ENCODE data around the gene EXOSC9. TPM values are rescaled to one million over a fixed set of nuclear protein-coding genes. Genes with fewer than 3 reads are reported as not detected.

Gene EXOSC9
- total and polyA plus RNA-seq, 4 donors = 5.3 to 20.0 (median 10.0) TPM

GRCh38 chr4:121786221-121786620 is 14.9 kb upstream of the EXOSC9 start:
- TF ChIP-seq CTCF (IDR thresholded peaks at IDR 0.05; ENCODE audit: low read depth, low read length, missing input control) (no peak), FOXA1 (IDR thresholded peaks at IDR 0.05) (no peak), JUND (IDR thresholded peaks at IDR 0.05) (no peak), REST (IDR thresholded peaks at IDR 0.05) (no peak), RAD21 (IDR thresholded peaks at IDR 0.05) (no peak), EGR1 (IDR thresholded peaks at IDR 0.05; ENCODE audit: low read depth in 2 of 2) (no peak), FOXA2 (IDR thresholded peaks at IDR 0.05) (no peak), YY1 (IDR thresholded peaks at IDR 0.05) (no peak), TAF1 (conservative IDR thresholded peaks at IDR 0.05) (no peak), NR2F2 (IDR thresholded peaks at IDR 0.05) (no peak), SP1 (IDR thresholded peaks at IDR 0.05) (no peak), HNF4A (conservative IDR thresholded peaks at IDR 0.05) (no peak), MAX (IDR thresholded peaks at IDR 0.05) (no peak)
- no peaks in the 10 kb centered on the region for H3K27me3 ChIP-seq (ENCODE audit: control insufficient read depth in 4 of 4, insufficient read depth in 4 of 4, low read length in 3 of 4)
- H3K36me3 ChIP-seq (ENCODE audit: control insufficient read depth in 4 of 4, insufficient read depth in 3 of 4, low read depth in 1 of 4, low read length in 3 of 4) = no peaks in the 10 kb centered on the region
- peaks cover 0 to 6% (median 2%) of the 10 kb centered on the region in 4 donors for H3K9me3 ChIP-seq (ENCODE audit: control insufficient read depth in 4 of 4, low read length in 3 of 4)
- H3K4me3 ChIP-seq (ENCODE audit: low read depth in 1 of 3, low read length in 3 of 3) = no peak overlapping the region
- H3K9ac ChIP-seq (ENCODE audit: low read depth in 1 of 2, low read length in 2 of 2) = no peak overlapping the region
- H3K27ac ChIP-seq (ENCODE audit: low read depth in 1 of 2, low read length in 2 of 2) = no peak overlapping the region
- H3K4me1 ChIP-seq (ENCODE audit: control insufficient read depth in 4 of 4, insufficient read depth in 4 of 4, low read length in 3 of 4) = no peaks in the 10 kb centered on the region
- 76% methylated on average over 2 of the region's 2 CpGs for WGBS
- no peak for DNase-seq (ENCODE audit: low spot score)

GRCh38 chr4:121788896-121789295 is 12.2 kb upstream of the EXOSC9 start:
- Histone ChIP-seq H3K9me3 (ENCODE audit: control insufficient read depth in 4 of 4, low read length in 3 of 4) (peaks cover 0 to 6% (median 2%) of the 10 kb centered on the region in 4 donors), H3K9ac (ENCODE audit: low read depth in 1 of 2, low read length in 2 of 2) (no peak overlapping the region), H3K4me3 (ENCODE audit: low read depth in 1 of 3, low read length in 3 of 3) (no peak overlapping the region), H3K4me1 (ENCODE audit: control insufficient read depth in 4 of 4, insufficient read depth in 4 of 4, low read length in 3 of 4) (no peaks in the 10 kb centered on the region), H3K27ac (ENCODE audit: low read depth in 1 of 2, low read length in 2 of 2) (no peak overlapping the region), H3K27me3 (ENCODE audit: control insufficient read depth in 4 of 4, insufficient read depth in 4 of 4, low read length in 3 of 4) (no peaks in the 10 kb centered on the region), H3K36me3 (ENCODE audit: control insufficient read depth in 4 of 4, insufficient read depth in 3 of 4, low read depth in 1 of 4, low read length in 3 of 4) (no peaks in the 10 kb centered on the region)
- 75% methylated on average over 2 of the region's 2 CpGs for WGBS
- no peak for DNase-seq (ENCODE audit: low spot score)
- no peak for TF ChIP-seq ZBTB33 (IDR thresholded peaks at IDR 0.05)
- TF ChIP-seq FOXA2 (IDR thresholded peaks at IDR 0.05) = no peak
- TF ChIP-seq REST (IDR thresholded peaks at IDR 0.05) = no peak
- TF ChIP-seq YY1 (IDR thresholded peaks at IDR 0.05) = no peak
- TF ChIP-seq GABPA (IDR thresholded peaks at IDR 0.05 in 1 of 2, conservative IDR thresholded peaks at IDR 0.05 in 1 of 2) = no peak
- no peak for TF ChIP-seq MAX (IDR thresholded peaks at IDR 0.05)
- no peak for TF ChIP-seq FOXA1 (IDR thresholded peaks at IDR 0.05)
- no peak for TF ChIP-seq EGR1 (IDR thresholded peaks at IDR 0.05; ENCODE audit: low read depth in 2 of 2)
- TF ChIP-seq CTCF (IDR thresholded peaks at IDR 0.05; ENCODE audit: low read depth, low read length, missing input control) = no peak
- no peak for TF ChIP-seq RAD21 (IDR thresholded peaks at IDR 0.05)
- no peak for TF ChIP-seq HNF4A (conservative IDR thresholded peaks at IDR 0.05)
- no peak for TF ChIP-seq SP1 (IDR thresholded peaks at IDR 0.05)
- no peak for TF ChIP-seq TAF1 (conservative IDR thresholded peaks at IDR 0.05)
- no peak for TF ChIP-seq RXRA (IDR thresholded peaks at IDR 0.05)
- no peak for TF ChIP-seq HNF4G (IDR thresholded peaks at IDR 0.05)
